OCI-LY7 (cell line): Measurements from ENCODE around the gene AKAP10. TPM values are rescaled to one million over a fixed set of nuclear protein-coding genes. Genes with fewer than 3 reads are reported as not detected.

Experiments used
- BruUV-seq: library from RNA; stranded (reverse); fragments of 400-500 nt; replicated peaks from 2 replicates; lab custom pipeline; 2021; lab: Mats Ljungman, UMichigan
- CTCF ChIA-PET: fragments of 300-600 bp; sonication (Branson Sonifier 250); formaldehyde crosslinking; loops from one replicate; lab custom pipeline; 2022; ENCODE audit warnings: antibody characterized with exemption; ENCODE audit not compliant: unreplicated experiment; lab: Charles Lee
- POLR2A ChIA-PET: fragments of 300-600 bp; sonication (Branson Sonifier 250); formaldehyde crosslinking; loops from one replicate; lab custom pipeline; 2022; ENCODE audit warnings: antibody characterized with exemption; lab: Charles Lee
- DNase-seq: peaks from one replicate; pipeline ENCODE4 v3.0.0-alpha.2; 2015; ENCODE audit warnings: low spot score
- H2AFZ ChIP-seq: fragments of 200-600 bp; sonication (generic), shearing (Covaris generic); 2 replicates; pipeline ENCODE4 v1.6.1; 2014; ENCODE audit warnings: mild to moderate bottlenecking, antibody characterized with exemption, low read length, moderate library complexity
- H3K27ac ChIP-seq: fragments of 200-600 bp; sonication (generic); 2 replicates; pipeline ENCODE4 v1.5.1; 2014; ENCODE audit warnings: mixed run types, low read depth, mild to moderate bottlenecking, moderate library complexity, low read length, inconsistent platforms; ENCODE audit not compliant: poor library complexity, severe bottlenecking
- H3K36me3 ChIP-seq: fragments of 200-600 bp; sonication (generic); 2 replicates; pipeline ENCODE4 v1.6.1; 2014; ENCODE audit warnings: mild to moderate bottlenecking, antibody characterized with exemption, low read length, moderate library complexity, mixed read lengths; ENCODE audit not compliant: insufficient read depth
- H3K4me1 ChIP-seq: fragments of 200-600 bp; sonication (generic); 2 replicates; pipeline ENCODE4 v1.5.1; 2014; ENCODE audit warnings: mild to moderate bottlenecking, low read length; ENCODE audit not compliant: insufficient read depth, poor library complexity, severe bottlenecking
- H3K4me2 ChIP-seq: fragments of 200-600 bp; sonication (generic); 2 replicates; pipeline ENCODE4 v1.6.1; 2014; ENCODE audit warnings: mild to moderate bottlenecking, low read length
- H3K4me3 ChIP-seq: fragments of 200-600 bp; sonication (generic); 2 replicates; pipeline ENCODE4 v1.5.1; 2014; ENCODE audit warnings: mild to moderate bottlenecking, low read depth, low read length; ENCODE audit not compliant: poor library complexity, severe bottlenecking
- H3K79me2 ChIP-seq: fragments of 200-600 bp; sonication (generic); 2 replicates; pipeline ENCODE4 v1.6.1; 2016; ENCODE audit warnings: low read depth, mild to moderate bottlenecking, low read length, moderate library complexity, mixed read lengths; ENCODE audit not compliant: insufficient read depth
- H3K9me2 ChIP-seq: fragments of 200-600 bp; sonication (generic); 2 replicates; pipeline ENCODE4 v1.6.1; 2016; ENCODE audit warnings: mild to moderate bottlenecking, low read length, mixed read lengths; ENCODE audit not compliant: insufficient read depth
- H3K9me3 ChIP-seq: fragments of 200-600 bp; sonication (generic); 2 replicates; pipeline ENCODE4 v1.6.1; 2014; ENCODE audit warnings: mild to moderate bottlenecking, mixed run types, low read length, mixed read lengths
- H4K20me1 ChIP-seq: fragments of 200-600 bp; sonication (generic); 2 replicates; pipeline ENCODE4 v1.6.1; 2014; ENCODE audit warnings: mild to moderate bottlenecking, antibody characterized with exemption, low read length, moderate library complexity, mixed read lengths; ENCODE audit not compliant: insufficient read depth
- EZH2phosphoT487 ChIP-seq: fragments of 200-600 bp; sonication (generic); IDR thresholded peaks from 2 replicates; pipeline ENCODE4 v1.6.1; 2018; ENCODE audit warnings: low read depth, borderline replicate concordance, mild to moderate bottlenecking, mixed run types, antibody characterized with exemption, low read length, moderate library complexity, mixed read lengths
- intact Hi-C: fragments of 100-400 bp; cut with micrococcal nuclease; formaldehyde crosslinking; loops from one replicate; pipeline ENCODE4 v1.10.0; 2022; ENCODE audit not compliant: unreplicated experiment
- total RNA-seq, 2 experiments: library from RNA; depleted of rRNA in 1 of 2; stranded (reverse); fragments of >200 nt in 1 of 2; shearing (Covaris generic) in 1 of 2; gene quantifications; 2 replicates each; pipeline ENCODE4 v1.2.3, GENCODE V29; 2014 to 2022
- TF ChIP-seq, protein P1 (sequence below): fragments of 200-600 bp; sonication (generic); conservative IDR thresholded peaks from 2 replicates; pipeline ENCODE4 v1.5.1; 2014; ENCODE audit warnings: mild to moderate bottlenecking, antibody characterized with exemption, low read length, moderate library complexity, mixed read lengths

Gene AKAP10
- total RNA-seq, 2 experiments from 2014 or later, result 20.5 to 35.7 TPM

GRCh38 chr17:19868079-19868395 is 109.6 kb downstream of the AKAP10 start:
- ChIA-PET CTCF (no interaction called here), POLR2A (no interaction called here)
- H3K79me2 ChIP-seq, result no peaks in the 10 kb centered on the region
- peak overlapping the region; percentile 72 for H3K4me3 ChIP-seq
- peak overlapping the region; percentile 64 for H3K4me2 ChIP-seq
- no peaks in the 10 kb centered on the region for H3K4me1 ChIP-seq
- TF ChIP-seq EZH2phosphoT487, result no peak
- TF ChIP-seq, protein P1, sequence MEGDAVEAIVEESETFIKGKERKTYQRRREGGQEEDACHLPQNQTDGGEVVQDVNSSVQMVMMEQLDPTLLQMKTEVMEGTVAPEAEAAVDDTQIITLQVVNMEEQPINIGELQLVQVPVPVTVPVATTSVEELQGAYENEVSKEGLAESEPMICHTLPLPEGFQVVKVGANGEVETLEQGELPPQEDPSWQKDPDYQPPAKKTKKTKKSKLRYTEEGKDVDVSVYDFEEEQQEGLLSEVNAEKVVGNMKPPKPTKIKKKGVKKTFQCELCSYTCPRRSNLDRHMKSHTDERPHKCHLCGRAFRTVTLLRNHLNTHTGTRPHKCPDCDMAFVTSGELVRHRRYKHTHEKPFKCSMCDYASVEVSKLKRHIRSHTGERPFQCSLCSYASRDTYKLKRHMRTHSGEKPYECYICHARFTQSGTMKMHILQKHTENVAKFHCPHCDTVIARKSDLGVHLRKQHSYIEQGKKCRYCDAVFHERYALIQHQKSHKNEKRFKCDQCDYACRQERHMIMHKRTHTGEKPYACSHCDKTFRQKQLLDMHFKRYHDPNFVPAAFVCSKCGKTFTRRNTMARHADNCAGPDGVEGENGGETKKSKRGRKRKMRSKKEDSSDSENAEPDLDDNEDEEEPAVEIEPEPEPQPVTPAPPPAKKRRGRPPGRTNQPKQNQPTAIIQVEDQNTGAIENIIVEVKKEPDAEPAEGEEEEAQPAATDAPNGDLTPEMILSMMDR, result peak; percentile 18; the same call in 1 of the 2 replicates
- BruUV-seq, result no TSS peak
- no peaks in the 10 kb centered on the region for H4K20me1 ChIP-seq
- DNase-seq, result no peak
- no peak overlapping the region for H3K27ac ChIP-seq
- H3K36me3 ChIP-seq, result no peaks in the 10 kb centered on the region
- no peaks in the 10 kb centered on the region for H3K9me2 ChIP-seq
- intact Hi-C loops, result no loop called here
- no peaks in the 10 kb centered on the region for H3K9me3 ChIP-seq
- 0 out of 2 replicates have a peak overlapping the region, but pooled peaks have one; percentile 42 for H2AFZ ChIP-seq

DNA sequence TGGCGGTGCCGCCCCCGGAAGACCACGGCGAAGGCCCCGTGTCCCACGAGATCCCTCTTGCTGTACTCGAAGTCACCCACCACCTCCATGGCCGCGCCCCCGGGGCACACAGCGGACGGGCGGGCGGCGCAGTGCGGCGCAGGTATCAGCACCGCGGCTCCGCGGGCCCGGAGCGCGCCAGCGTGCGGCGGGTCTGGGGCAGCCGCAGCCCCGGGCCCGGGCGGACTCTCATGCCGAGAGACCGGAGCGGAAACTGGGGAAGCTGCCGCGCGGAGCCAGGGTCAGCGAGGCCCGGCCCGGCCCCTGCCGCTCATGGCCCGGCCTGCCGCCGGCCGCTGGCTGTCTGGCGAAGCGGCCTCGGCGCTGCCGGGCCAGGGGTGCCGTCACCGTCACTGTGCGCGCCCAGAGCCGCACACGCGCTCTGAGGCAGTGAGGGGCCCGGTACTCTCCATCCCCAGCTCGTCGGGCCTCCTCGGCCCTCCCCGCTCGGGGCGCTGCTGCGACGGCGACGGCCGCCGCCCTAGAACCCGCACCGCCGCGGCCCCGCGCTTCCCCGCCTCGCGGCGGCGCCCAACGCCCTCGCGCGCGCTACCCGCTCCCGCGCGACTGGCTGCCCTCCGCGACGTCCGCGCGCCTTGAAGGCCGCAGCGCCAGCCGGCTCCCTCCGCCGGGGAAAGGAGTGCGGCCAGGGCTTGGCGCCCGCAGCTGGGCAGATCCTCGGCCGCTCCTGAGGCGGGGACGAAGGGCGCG is 110.1 kb downstream of the AKAP10 start, which contains the start of gene ULK2:
TSS of gene ULK2 (minus strand) at position 608 of the 750 bp plus-strand sequence. CDS start at position 89, 519 bp downstream.
- ChIA-PET CTCF (no interaction called here), POLR2A (no interaction called here)

DNA sequence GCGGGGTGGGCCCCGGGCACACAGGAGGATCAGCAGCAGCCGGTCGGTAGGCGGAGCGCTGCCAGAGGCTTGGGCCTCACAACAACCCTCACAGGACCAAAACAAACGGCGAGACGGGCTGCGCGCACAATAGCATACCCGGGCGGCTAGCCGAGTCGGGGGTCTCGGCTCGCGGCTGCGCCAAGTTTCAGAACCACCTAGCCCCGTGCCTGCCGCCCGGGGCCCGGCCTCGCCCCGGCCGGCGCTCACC is 110.6 kb downstream of the AKAP10 start:
- Histone ChIP-seq H3K9me2 (no peaks in the 10 kb centered on the region), H3K27ac (no peak overlapping the region), H3K79me2 (no peaks in the 10 kb centered on the region), H3K4me3 (peak overlapping the region; percentile 72), H3K4me2 (peak overlapping the region; percentile 64), H3K4me1 (no peaks in the 10 kb centered on the region), H3K36me3 (no peaks in the 10 kb centered on the region), H2AFZ (peak overlapping the region; percentile 85), H3K9me3 (no peaks in the 10 kb centered on the region), H4K20me1 (no peaks in the 10 kb centered on the region)
- TF ChIP-seq, protein P1, result 0 out of 2 replicates have a peak, but pooled peaks have one; percentile 12
- no peak for TF ChIP-seq EZH2phosphoT487
- intact Hi-C loops, result no loop called here
- peak; percentile 54 for DNase-seq
- POLR2A ChIA-PET, result no interaction called here
- no TSS peak for BruUV-seq
- CTCF ChIA-PET, result no interaction called here

More for the DNA sequence above, 110.1 kb downstream of the AKAP10 start, which contains the start of gene ULK2:
- Histone ChIP-seq H2AFZ (peak within 1 kb of the TSS; percentile 85), H4K20me1 (no peaks in the 10 kb centered on the region), H3K36me3 (no peaks in the 10 kb centered on the region), H3K4me1 (no peaks in the 10 kb centered on the region), H3K79me2 (no peaks in the 10 kb centered on the region), H3K4me3 (peak within 1 kb of the TSS; percentile 72), H3K4me2 (peak within 1 kb of the TSS; percentile 64), H3K27ac (no peak within 1 kb of the TSS), H3K9me3 (no peaks in the 10 kb centered on the region), H3K9me2 (no peaks in the 10 kb centered on the region)
- DNase-seq, result peak; percentile 59
- intact Hi-C loops, result no loop called here
- TF ChIP-seq EZH2phosphoT487, result no peak
- TF ChIP-seq, protein P1, result 0 out of 2 replicates have a peak, but pooled peaks have one; percentile 7
- no TSS peak for BruUV-seq
